ENCODE measurements around the gene LRRTM4. TPM values are rescaled to one million over a fixed set of nuclear protein-coding genes. Genes with fewer than 3 reads are reported as not detected.

Gene LRRTM4
- polyA plus RNA-seq, 3 donors from 2014 or later = not detected

- no peak overlapping the region for H3K27ac Mint-ChIP-seq
- H3K36me3 Mint-ChIP-seq = peaks cover 0 to 4% (median 0%) of the 10 kb centered on the region in 3 donors
- no peak for DNase-seq
- no peaks in the 10 kb centered on the region for H3K4me1 Mint-ChIP-seq
- H3K9me3 Mint-ChIP-seq = peaks cover 6 to 58% (median 18%) of the 10 kb centered on the region in 6 donors
- no peaks in the 10 kb centered on the region for H3K27me3 Mint-ChIP-seq (ENCODE audit: low read depth in 3 of 3)
- no peak overlapping the region for H3K4me3 Mint-ChIP-seq
These were observed 659.3 kb downstream of the LRRTM4 start for GRCh38 chr2:76862901-76863300.

- H3K27ac Mint-ChIP-seq = no peak overlapping the region
- no peaks in the 10 kb centered on the region for H3K27me3 Mint-ChIP-seq (ENCODE audit: low read depth in 3 of 3)
- no peaks in the 10 kb centered on the region for H3K4me1 Mint-ChIP-seq
- peaks cover 0 to 4% (median 0%) of the 10 kb centered on the region in 3 donors for H3K36me3 Mint-ChIP-seq
- DNase-seq = no peak
- no peak overlapping the region for H3K4me3 Mint-ChIP-seq
- peaks cover 6 to 58% (median 17%) of the 10 kb centered on the region in 6 donors for H3K9me3 Mint-ChIP-seq
These were observed 660.5 kb downstream of the LRRTM4 start for GRCh38 chr2:76861708-76862107.

- no peak overlapping the region for H3K4me3 Mint-ChIP-seq
- no peak for DNase-seq
- peaks cover 5 to 60% (median 30%) of the 10 kb centered on the region in 6 donors for H3K9me3 Mint-ChIP-seq
- H3K27me3 Mint-ChIP-seq (ENCODE audit: low read depth in 3 of 3) = no peaks in the 10 kb centered on the region
- H3K27ac Mint-ChIP-seq = no peak overlapping the region
- no peaks in the 10 kb centered on the region for H3K36me3 Mint-ChIP-seq
- H3K4me1 Mint-ChIP-seq = no peaks in the 10 kb centered on the region
These were observed 671.2 kb downstream of the LRRTM4 start for GRCh38 chr2:76851000-76851399.

- H3K4me1 Mint-ChIP-seq = no peaks in the 10 kb centered on the region
- no peak for DNase-seq
- H3K36me3 Mint-ChIP-seq = no peaks in the 10 kb centered on the region
- H3K27ac Mint-ChIP-seq = no peak overlapping the region
- peaks cover 0 to 2% (median 0%) of the 10 kb centered on the region in 3 donors for H3K27me3 Mint-ChIP-seq (ENCODE audit: low read depth in 3 of 3)
- H3K4me3 Mint-ChIP-seq = no peak overlapping the region
- H3K9me3 Mint-ChIP-seq = peaks cover 5 to 57% (median 28%) of the 10 kb centered on the region in 6 donors
These were observed 673.1 kb downstream of the LRRTM4 start for GRCh38 chr2:76849086-76849485.

GRCh38 chr2:76839826-76840225, 682.4 kb downstream of the LRRTM4 start:
- Mint-ChIP-seq H3K4me3 (no peak overlapping the region), H3K27ac (no peak overlapping the region), H3K9me3 (peaks cover 2 to 43% (median 17%) of the 10 kb centered on the region in 6 donors), H3K4me1 (no peaks in the 10 kb centered on the region), H3K27me3 (ENCODE audit: low read depth in 3 of 3) (peaks cover 0 to 2% (median 0%) of the 10 kb centered on the region in 3 donors), H3K36me3 (no peaks in the 10 kb centered on the region)
- DNase-seq = no peak

- Mint-ChIP-seq H3K9me3 (peaks cover 9 to 45% (median 15%) of the 10 kb centered on the region in 6 donors), H3K4me3 (no peak overlapping the region), H3K27me3 (ENCODE audit: low read depth in 3 of 3) (no peaks in the 10 kb centered on the region), H3K36me3 (no peaks in the 10 kb centered on the region), H3K27ac (no peak overlapping the region), H3K4me1 (no peaks in the 10 kb centered on the region)
- DNase-seq = no peak
These were observed 692.6 kb downstream of the LRRTM4 start for GRCh38 chr2:76829374-76830234.

GRCh38 chr2:76826691-76827090, 695.5 kb downstream of the LRRTM4 start:
- Mint-ChIP-seq H3K27me3 (ENCODE audit: low read depth in 3 of 3) (peaks cover 0 to 2% (median 0%) of the 10 kb centered on the region in 3 donors), H3K36me3 (no peaks in the 10 kb centered on the region), H3K4me1 (no peaks in the 10 kb centered on the region), H3K4me3 (no peak overlapping the region), H3K9me3 (peaks cover 8 to 36% (median 18%) of the 10 kb centered on the region in 6 donors), H3K27ac (no peak overlapping the region)
- DNase-seq = no peak

GRCh38 chr2:76825140-76825970, 696.8 kb downstream of the LRRTM4 start:
- no peak overlapping the region for H3K27ac Mint-ChIP-seq
- H3K36me3 Mint-ChIP-seq = no peaks in the 10 kb centered on the region
- peaks cover 0 to 2% (median 0%) of the 10 kb centered on the region in 3 donors for H3K27me3 Mint-ChIP-seq (ENCODE audit: low read depth in 3 of 3)
- H3K9me3 Mint-ChIP-seq = peaks cover 6 to 37% (median 15%) of the 10 kb centered on the region in 6 donors
- H3K4me1 Mint-ChIP-seq = no peaks in the 10 kb centered on the region
- H3K4me3 Mint-ChIP-seq = no peak overlapping the region
- DNase-seq = no peak

GRCh38 chr2:76821731-76822130, 700.4 kb downstream of the LRRTM4 start:
- Mint-ChIP-seq H3K4me1 (no peaks in the 10 kb centered on the region), H3K27me3 (ENCODE audit: low read depth in 3 of 3) (peaks cover 0 to 2% (median 0%) of the 10 kb centered on the region in 3 donors), H3K27ac (no peak overlapping the region), H3K4me3 (no peak overlapping the region), H3K9me3 (peaks cover 8 to 40% (median 20%) of the 10 kb centered on the region in 6 donors), H3K36me3 (no peaks in the 10 kb centered on the region)
- DNase-seq = no peak

- H3K27ac Mint-ChIP-seq = no peak overlapping the region
- H3K4me3 Mint-ChIP-seq = no peak overlapping the region
- DNase-seq = no peak
- H3K36me3 Mint-ChIP-seq = no peaks in the 10 kb centered on the region
- H3K27me3 Mint-ChIP-seq (ENCODE audit: low read depth in 3 of 3) = no peaks in the 10 kb centered on the region
- no peaks in the 10 kb centered on the region for H3K4me1 Mint-ChIP-seq
- H3K9me3 Mint-ChIP-seq = peaks cover 7 to 47% (median 16%) of the 10 kb centered on the region in 6 donors
These were observed 709.1 kb downstream of the LRRTM4 start for GRCh38 chr2:76813084-76813483.

GRCh38 chr2:76812156-76812555, 710.0 kb downstream of the LRRTM4 start:
- Mint-ChIP-seq H3K9me3 (peaks cover 9 to 46% (median 14%) of the 10 kb centered on the region in 6 donors), H3K4me3 (no peak overlapping the region), H3K27me3 (ENCODE audit: low read depth in 3 of 3) (no peaks in the 10 kb centered on the region), H3K36me3 (no peaks in the 10 kb centered on the region), H3K27ac (no peak overlapping the region), H3K4me1 (no peaks in the 10 kb centered on the region)
- no peak for DNase-seq

- Mint-ChIP-seq H3K27me3 (ENCODE audit: low read depth in 3 of 3) (no peaks in the 10 kb centered on the region), H3K9me3 (peaks cover 7 to 36% (median 10%) of the 10 kb centered on the region in 6 donors), H3K4me3 (no peak overlapping the region), H3K36me3 (no peaks in the 10 kb centered on the region), H3K27ac (no peak overlapping the region), H3K4me1 (no peaks in the 10 kb centered on the region)
- DNase-seq = no peak
These were observed 713.0 kb downstream of the LRRTM4 start for GRCh38 chr2:76809136-76809535.

- H3K27me3 Mint-ChIP-seq (ENCODE audit: low read depth in 3 of 3) = no peaks in the 10 kb centered on the region
- H3K27ac Mint-ChIP-seq = no peak overlapping the region
- peaks cover 7 to 34% (median 10%) of the 10 kb centered on the region in 6 donors for H3K9me3 Mint-ChIP-seq
- H3K36me3 Mint-ChIP-seq = no peaks in the 10 kb centered on the region
- no peak overlapping the region for H3K4me3 Mint-ChIP-seq
- H3K4me1 Mint-ChIP-seq = no peaks in the 10 kb centered on the region
- no peak for DNase-seq
These were observed 713.4 kb downstream of the LRRTM4 start for GRCh38 chr2:76808732-76809131.
